ENCODE results near the gene GDPGP1.
A peak's percentile ranks its signal among the peaks of the same experiment; 100 is the strongest.
"Not testable (repeated sequence)": the region's sequence is repeated elsewhere in the genome, so short reads cannot be mapped to it uniquely, and the experiment has no call there.

GDPGP1 gene

GRCh38 chr15:90291679-90292356, 57.8 kb downstream of the GDPGP1 start:
- no peaks in the 10 kb centered on the region; the same call in 1 of the 2 replicates for H3K4me1 ChIP-seq
- H3K4me3 ChIP-seq (ENCODE audit: low read depth, low read length) = no peak overlapping the region
- no peaks in the 10 kb centered on the region for H3K36me3 ChIP-seq
- no peaks in the 10 kb centered on the region for H3K9me3 ChIP-seq
- peak; percentile 79 for DNase-seq
- TF ChIP-seq CTCF (IDR thresholded peaks at IDR 0.05; ENCODE audit: low read depth, low read length) = no peak
- no peaks in the 10 kb centered on the region for H3K27me3 ChIP-seq

- peak; percentile 78 for DNase-seq
- not testable (repeated sequence) for H3K36me3 ChIP-seq; H3K9me3 ChIP-seq; H3K4me3 ChIP-seq (ENCODE audit: low read depth, low read length); H3K4me1 ChIP-seq; H3K27me3 ChIP-seq
- TF ChIP-seq CTCF (IDR thresholded peaks at IDR 0.05; ENCODE audit: low read depth, low read length) = peak; percentile 80
Measured at GRCh38 chr15:90293040-90293810, 59.2 kb downstream of the GDPGP1 start.

DNA sequence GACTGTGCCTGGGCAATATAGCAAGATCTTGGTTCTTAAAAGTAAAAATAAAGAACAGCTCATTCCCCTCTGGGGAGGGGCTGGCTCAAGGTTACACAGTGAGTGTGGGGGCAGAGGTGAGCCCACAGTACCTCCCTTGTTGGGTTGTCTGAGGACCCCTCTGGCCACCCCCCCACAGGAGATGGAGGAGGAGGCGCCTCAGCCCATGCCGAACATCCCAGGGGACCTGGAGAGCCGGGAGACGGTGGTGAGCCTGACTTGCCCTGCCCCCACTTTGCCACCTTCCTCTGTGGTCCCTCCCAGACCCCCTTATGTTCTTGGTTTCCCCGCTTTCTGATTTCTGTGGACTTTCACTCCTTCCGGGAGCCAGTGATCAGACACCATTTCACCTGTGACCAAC, 60.1 kb downstream of the GDPGP1 start:
- H3K9me3 ChIP-seq = no peaks in the 10 kb centered on the region
- no peaks in the 10 kb centered on the region for H3K36me3 ChIP-seq
- H3K27me3 ChIP-seq = no peaks in the 10 kb centered on the region
- TF ChIP-seq CTCF (IDR thresholded peaks at IDR 0.05; ENCODE audit: low read depth, low read length) = no peak
- no peak overlapping the region for H3K4me3 ChIP-seq (ENCODE audit: low read depth, low read length)
- H3K4me1 ChIP-seq = no peaks in the 10 kb centered on the region; the same call in 1 of the 2 replicates
- DNase-seq = no peak

- no peaks in the 10 kb centered on the region for H3K9me3 ChIP-seq
- H3K27me3 ChIP-seq = no peaks in the 10 kb centered on the region
- TF ChIP-seq CTCF (IDR thresholded peaks at IDR 0.05; ENCODE audit: low read depth, low read length) = peak; percentile 40
- H3K4me3 ChIP-seq (ENCODE audit: low read depth, low read length) = no peak overlapping the region
- H3K4me1 ChIP-seq = no peaks in the 10 kb centered on the region; the same call in 1 of the 2 replicates
- DNase-seq = peak; percentile 40
- H3K36me3 ChIP-seq = no peaks in the 10 kb centered on the region
Measured at GRCh38 chr15:90294601-90295269, 60.7 kb downstream of the GDPGP1 start.

DNA sequence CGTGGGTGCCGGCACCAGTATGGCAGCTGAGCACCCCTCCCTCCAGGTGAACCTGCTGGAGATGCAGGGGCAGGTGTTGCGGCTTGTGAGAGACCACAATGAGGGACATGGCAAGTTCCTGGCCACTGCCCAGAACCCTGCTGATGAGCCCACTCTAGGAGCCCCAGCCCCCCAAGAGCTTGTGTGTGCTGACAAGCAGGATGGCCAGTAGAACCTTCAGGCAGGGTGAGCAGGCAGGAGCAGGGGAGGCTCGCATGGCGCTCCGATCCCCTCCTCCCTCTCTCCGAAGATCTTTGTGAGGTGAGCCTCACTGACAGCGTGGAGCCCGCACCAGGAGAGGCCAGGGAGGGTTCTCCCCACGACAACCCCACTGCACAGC, 61.2 kb downstream of the GDPGP1 start:
- Histone ChIP-seq H3K4me1 (no peaks in the 10 kb centered on the region; the same call in 1 of the 2 replicates), H3K36me3 (no peaks in the 10 kb centered on the region), H3K27me3 (no peaks in the 10 kb centered on the region), H3K4me3 (ENCODE audit: low read depth, low read length) (no peak overlapping the region), H3K9me3 (no peaks in the 10 kb centered on the region)
- no peak for TF ChIP-seq CTCF (IDR thresholded peaks at IDR 0.05; ENCODE audit: low read depth, low read length)
- DNase-seq = no peak

Data from BE2C (cell line).